ENCODE data around the gene MAG.
A peak's percentile ranks its signal among the peaks of the same experiment; 100 is the strongest.
"Not testable (repeated sequence)": the region's sequence is repeated elsewhere in the genome, so short reads cannot be mapped to it uniquely, and the experiment has no call there.

The MAG gene

GRCh38 chr19:35346193-35347052 lies 54.5 kb downstream of the MAG start:
- peak; percentile 60 for DNase-seq (ENCODE audit: low read depth)

- DNase-seq (ENCODE audit: low read depth) = peak; percentile 19
Measured at GRCh38 chr19:35347171-35347929, 55.4 kb downstream of the MAG start, which contains the start of gene FFAR1. Gene FFAR1, plus strand, starts transcription at chr19:35347902. Its CDS starts 3,650 bp downstream, at chr19:35351552.

- no peak for DNase-seq (ENCODE audit: low read depth)
Measured at GRCh38 chr19:35347930-35348298, 56.0 kb downstream of the MAG start.

- no peak for DNase-seq (ENCODE audit: low read depth)
Measured at GRCh38 chr19:35348911-35349611, 57.1 kb downstream of the MAG start.

GRCh38 chr19:35349614-35350521 lies 57.9 kb downstream of the MAG start:
- DNase-seq (ENCODE audit: low read depth) = no peak

- no peak for DNase-seq (ENCODE audit: low read depth)
Measured at GRCh38 chr19:35350591-35350990, 58.6 kb downstream of the MAG start.

GRCh38 chr19:35351411-35352176 lies 59.6 kb downstream of the MAG start:
- no peak for DNase-seq (ENCODE audit: low read depth)

GRCh38 chr19:35352177-35352447 lies 60.2 kb downstream of the MAG start:
- no peak for DNase-seq (ENCODE audit: low read depth)

- DNase-seq (ENCODE audit: low read depth) = peak; percentile 50
Measured at GRCh38 chr19:35352448-35353304, 60.7 kb downstream of the MAG start.

GRCh38 chr19:35353635-35354034 lies 61.7 kb downstream of the MAG start:
- no peak for DNase-seq (ENCODE audit: low read depth)

- DNase-seq (ENCODE audit: low read depth) = no peak
Measured at GRCh38 chr19:35354898-35355297, 62.9 kb downstream of the MAG start.

GRCh38 chr19:35355791-35356460 lies 64.0 kb downstream of the MAG start:
- no peak for DNase-seq (ENCODE audit: low read depth)

GRCh38 chr19:35357867-35358573 lies 66.1 kb downstream of the MAG start, which contains the start of gene FFAR3:
Gene FFAR3, plus strand, starts transcription at chr19:35358460. Its CDS starts 431 bp downstream, at chr19:35358891.
- DNase-seq (ENCODE audit: low read depth) = no peak

- not testable (repeated sequence) for DNase-seq (ENCODE audit: low read depth)
Measured at GRCh38 chr19:35358834-35359233, 66.9 kb downstream of the MAG start.

GRCh38 chr19:35359395-35359794 lies 67.4 kb downstream of the MAG start:
- DNase-seq (ENCODE audit: low read depth) = not testable (repeated sequence)

GRCh38 chr19:35360081-35360480 lies 68.1 kb downstream of the MAG start:
- DNase-seq (ENCODE audit: low read depth) = not testable (repeated sequence)

- DNase-seq (ENCODE audit: low read depth) = no peak
Measured at GRCh38 chr19:35360880-35361420, 69.0 kb downstream of the MAG start.
